DOHH2 (cell line): ENCODE measurements around the gene TBKBP1.

Experiments used
- EZH2phosphoT487 ChIP-seq: fragments of 200-600 bp; sonication (generic); IDR thresholded peaks from 2 replicates; pipeline ENCODE4 v1.6.1; 2017; ENCODE audit warnings: borderline replicate concordance, mild to moderate bottlenecking, antibody characterized with exemption, low read length, moderate library complexity, mixed read lengths
- TF ChIP-seq, protein P1 (sequence below): fragments of 200-600 bp; sonication (generic); IDR thresholded peaks from one replicate; pipeline ENCODE4 v1.5.1; 2014; ENCODE audit warnings: antibody characterized with exemption, mild to moderate bottlenecking, low read depth, low read length; ENCODE audit not compliant: poor library complexity, severe bottlenecking

DNA sequence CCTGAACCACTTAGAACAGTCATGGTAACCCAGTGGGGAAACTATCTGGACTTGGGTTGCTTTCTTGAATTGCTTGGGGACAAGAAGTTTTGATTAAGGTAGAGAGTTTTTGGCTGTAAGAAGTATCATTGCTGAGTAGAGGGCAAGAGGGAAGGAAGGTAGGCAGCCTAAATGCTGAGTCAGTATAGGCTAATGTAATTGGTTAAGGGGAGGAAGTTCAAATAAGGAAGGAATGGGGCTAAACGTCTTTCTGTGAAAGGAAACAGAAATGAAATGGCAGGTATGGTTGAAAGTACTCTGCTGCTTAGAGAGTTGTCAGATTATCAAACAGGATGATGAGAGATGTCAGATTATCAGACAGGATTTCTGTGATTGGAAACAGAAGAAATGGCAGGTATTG lies 23.9 kb upstream of the TBKBP1 start:
- TF ChIP-seq, protein P1, sequence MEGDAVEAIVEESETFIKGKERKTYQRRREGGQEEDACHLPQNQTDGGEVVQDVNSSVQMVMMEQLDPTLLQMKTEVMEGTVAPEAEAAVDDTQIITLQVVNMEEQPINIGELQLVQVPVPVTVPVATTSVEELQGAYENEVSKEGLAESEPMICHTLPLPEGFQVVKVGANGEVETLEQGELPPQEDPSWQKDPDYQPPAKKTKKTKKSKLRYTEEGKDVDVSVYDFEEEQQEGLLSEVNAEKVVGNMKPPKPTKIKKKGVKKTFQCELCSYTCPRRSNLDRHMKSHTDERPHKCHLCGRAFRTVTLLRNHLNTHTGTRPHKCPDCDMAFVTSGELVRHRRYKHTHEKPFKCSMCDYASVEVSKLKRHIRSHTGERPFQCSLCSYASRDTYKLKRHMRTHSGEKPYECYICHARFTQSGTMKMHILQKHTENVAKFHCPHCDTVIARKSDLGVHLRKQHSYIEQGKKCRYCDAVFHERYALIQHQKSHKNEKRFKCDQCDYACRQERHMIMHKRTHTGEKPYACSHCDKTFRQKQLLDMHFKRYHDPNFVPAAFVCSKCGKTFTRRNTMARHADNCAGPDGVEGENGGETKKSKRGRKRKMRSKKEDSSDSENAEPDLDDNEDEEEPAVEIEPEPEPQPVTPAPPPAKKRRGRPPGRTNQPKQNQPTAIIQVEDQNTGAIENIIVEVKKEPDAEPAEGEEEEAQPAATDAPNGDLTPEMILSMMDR: no peak
- TF ChIP-seq EZH2phosphoT487: no peak
